Heart left ventricle (tissue), 16 donors: ENCODE measurements around the gene MAPK8IP3. TPM values are rescaled to one million over a fixed set of nuclear protein-coding genes. Genes with fewer than 3 reads are reported as not detected.

Experiments used
- ATAC-seq, 4 donors: fragments of 200-7000 bp; cut with Tn5 transposase; one replicate each; pipeline ENCODE4 v1.9.1; 2020 to 2022; ENCODE audit warnings: moderate library complexity in 4 of 4, mild to moderate bottlenecking in 3 of 4, moderate number of reproducible peaks in 1 of 4
- DNase-seq, 5 donors: peaks; one replicate each; pipeline ENCODE4 v3.0.0-alpha.2; 2020
- H3K27ac ChIP-seq, 12 donors: fragments of 200-600 bp; sonication (generic) in 4 of 12; one replicate each; pipeline versions ENCODE4 v1.5.0 to v1.8.0; 2016 to 2022; ENCODE audit warnings: mild to moderate bottlenecking in 2 of 12
- H3K27me3 ChIP-seq, 9 donors: fragments of 200-600 bp; sonication (generic) in 2 of 9; one replicate each; pipeline versions ENCODE4 v1.5.1 to v1.8.0; 2016 to 2022; ENCODE audit warnings: mild to moderate bottlenecking in 3 of 9
- H3K36me3 ChIP-seq, 9 donors: fragments of 200-600 bp; sonication (generic) in 2 of 9; one replicate each; pipeline versions ENCODE4 v1.5.0 to v1.8.0; 2018 to 2022; ENCODE audit warnings: mild to moderate bottlenecking in 2 of 9
- H3K4me1 ChIP-seq, 12 donors: fragments of 200-600 bp; sonication (generic) in 4 of 12; one replicate each; pipeline versions ENCODE4 v1.5.0 to v1.8.0; 2016 to 2022; ENCODE audit warnings: mild to moderate bottlenecking in 3 of 12
- H3K4me3 ChIP-seq, 12 donors: fragments of 200-600 bp; sonication (generic) in 4 of 12; one replicate each; pipeline versions ENCODE4 v1.5.0 to v1.8.0; 2017 to 2022; ENCODE audit warnings: mild to moderate bottlenecking in 9 of 12, moderate library complexity in 4 of 12
- H3K9me3 ChIP-seq, 12 donors: fragments of 200-600 bp; sonication (generic) in 4 of 12; one replicate each; pipeline versions ENCODE4 v1.5.0 to v1.8.0; 2016 to 2022; ENCODE audit warnings: mild to moderate bottlenecking in 1 of 12
- POLR2A ChIP-seq, 2 donors: fragments of 450-650 bp; IDR thresholded peaks; one replicate each; pipeline ENCODE4 v1.6.1; 2017; ENCODE audit warnings: antibody characterized with exemption in 2 of 2, mild to moderate bottlenecking in 2 of 2, moderate library complexity in 2 of 2
- WGBS, 4 donors: extraction: QIAGEN DNeasy Blood & Tissue Kit in 2 of 4; methylation state at CpG; one replicate each; pipeline versions ENCODE4 v1.1.5 to v1.1.7; 2013 to 2018; 5-methylcytosine and 5-hydroxymethylcytosine counted together
- intact Hi-C, 10 donors: fragments of 100-400 bp; cut with DNase I; formaldehyde crosslinking; loops; one replicate each; pipeline versions ENCODE4 v1.11.1 to v1.14.2; 2022
- polyA plus RNA-seq, 2 donors: library from polyadenylated mRNA; stranded (reverse); fragments of 200-250 nt; gene quantifications; one replicate each; pipeline ENCODE4 v1.2.3, GENCODE V29; 2013
- total RNA-seq, 9 donors: library from RNA; depleted of rRNA in 2 of 9; stranded (reverse); fragments of >200 nt in 2 of 9; fragmentation: NEBNext Ultra II Directional in 3 of 9; extraction: Animal tissue kit (Norgen Biotek cat#: 25700) in 3 of 9; gene quantifications; one replicate each; pipeline versions ENCODE4 v1.1.0 to v1.2.4, GENCODE V29; 2016 to 2023
- TF ChIP-seq, protein P1 (sequence below), 12 donors: fragments of 200-600 bp; sonication (generic) in 4 of 12; IDR thresholded peaks; one replicate each; pipeline versions ENCODE4 v1.5.0 to v1.8.0; 2018 to 2022; ENCODE audit warnings: antibody characterized with exemption in 12 of 12, mild to moderate bottlenecking in 5 of 12
- donor health status: ischemic (EF 13 %, LVEDD 7.1; RV severe dilation, severe dysfunction).
- donor health status: healthy with polysubstance abuse.
- donor health status: DM: no; HTN: yes; CAD: no.
- donor health status: DM: no; HTN: no; CAD: no.
- donor health status: ischemic (EF 25% LVEDD 6.9; RV normal size, moderate dysfunction).
- donor health status: ischemic (EF 25% LVEDD 5.7; RV mildly dilated, moderate dysfunction).
- donor health status: healthy.
- donor health status: DM: yes; HTN: yes; CAD: no.
- donor health status: ischemic (EF 35%, LVEDD 5.7; RV mildly dilated, moderate dysfunction).
- donor health status: nonischemic (EF 11% LVEDD 7.7; RV severe dilation, severe dysfunction).
- donor health status: DM: yes; HTN: yes; CAD: no.
- donor health status: PGD.
- donor health status: ischemic (EF 29% LVEDD 5.4; RV normal size, mild dysfunction).
- donor health status: nonischemic (EF 23%, LVEDD 6.1; RV moderate dilation, normal function).

MAPK8IP3 gene
- total and polyA plus RNA-seq, 11 donors = 29.5 to 71.3 (median 63.1) TPM

DNA sequence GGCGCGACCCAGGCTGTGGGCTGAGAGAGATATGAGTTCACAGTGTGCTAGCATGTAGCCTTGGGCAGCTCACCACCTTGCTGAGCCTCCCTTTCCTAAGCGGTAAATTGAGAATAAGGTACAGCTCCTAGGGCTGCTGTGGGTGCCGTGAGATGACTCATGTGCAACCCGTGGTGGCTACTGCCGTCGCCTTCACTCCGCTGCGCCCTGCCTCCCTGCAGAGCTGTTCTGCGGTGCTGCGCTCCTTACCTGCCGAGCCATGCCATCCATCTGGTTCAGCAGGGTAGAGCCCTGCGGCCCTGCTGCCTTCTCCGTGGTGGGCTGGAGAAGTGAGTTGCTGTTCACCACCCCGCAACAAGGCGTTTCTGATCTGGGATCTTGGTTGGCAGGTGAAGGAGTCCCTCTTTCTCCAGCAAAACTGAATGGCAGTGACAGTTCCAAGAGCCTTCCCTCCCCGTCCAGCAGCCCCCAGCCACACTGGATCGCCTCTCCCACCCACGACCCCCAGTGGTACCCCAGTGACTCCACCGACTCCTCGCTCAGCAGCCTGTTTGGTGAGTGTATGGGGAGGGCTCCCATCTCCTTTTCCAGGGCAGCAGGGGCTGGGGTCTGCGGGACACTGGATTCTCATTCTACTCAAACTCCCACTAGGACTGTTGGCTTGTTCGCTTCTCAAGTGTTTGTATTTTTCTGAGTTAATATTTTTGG is 37.2 kb upstream of the MAPK8IP3 start:
- intact Hi-C loops = no loop called here
- DNase-seq = peak in 1 of 5 donors; percentile 30
- no peak for ATAC-seq
- Histone ChIP-seq H3K4me3 (no peak overlapping the region), H3K9me3 (no peaks in the 10 kb centered on the region), H3K36me3 (peaks cover 4 to 97% (median 95%) of the 10 kb centered on the region in 9 donors), H3K27me3 (no peaks in the 10 kb centered on the region), H3K4me1 (no peaks in the 10 kb centered on the region), H3K27ac (no peak overlapping the region)
- 94 to 97% (median 97%) methylated on average over 11 to 23 of the region's 23 CpGs for WGBS, 4 donors
- TF ChIP-seq, protein P1, sequence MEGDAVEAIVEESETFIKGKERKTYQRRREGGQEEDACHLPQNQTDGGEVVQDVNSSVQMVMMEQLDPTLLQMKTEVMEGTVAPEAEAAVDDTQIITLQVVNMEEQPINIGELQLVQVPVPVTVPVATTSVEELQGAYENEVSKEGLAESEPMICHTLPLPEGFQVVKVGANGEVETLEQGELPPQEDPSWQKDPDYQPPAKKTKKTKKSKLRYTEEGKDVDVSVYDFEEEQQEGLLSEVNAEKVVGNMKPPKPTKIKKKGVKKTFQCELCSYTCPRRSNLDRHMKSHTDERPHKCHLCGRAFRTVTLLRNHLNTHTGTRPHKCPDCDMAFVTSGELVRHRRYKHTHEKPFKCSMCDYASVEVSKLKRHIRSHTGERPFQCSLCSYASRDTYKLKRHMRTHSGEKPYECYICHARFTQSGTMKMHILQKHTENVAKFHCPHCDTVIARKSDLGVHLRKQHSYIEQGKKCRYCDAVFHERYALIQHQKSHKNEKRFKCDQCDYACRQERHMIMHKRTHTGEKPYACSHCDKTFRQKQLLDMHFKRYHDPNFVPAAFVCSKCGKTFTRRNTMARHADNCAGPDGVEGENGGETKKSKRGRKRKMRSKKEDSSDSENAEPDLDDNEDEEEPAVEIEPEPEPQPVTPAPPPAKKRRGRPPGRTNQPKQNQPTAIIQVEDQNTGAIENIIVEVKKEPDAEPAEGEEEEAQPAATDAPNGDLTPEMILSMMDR (IDR thresholded peaks at IDR 0.05) = no peak
- TF ChIP-seq POLR2A (IDR thresholded peaks at IDR 0.05) = no peak

DNA sequence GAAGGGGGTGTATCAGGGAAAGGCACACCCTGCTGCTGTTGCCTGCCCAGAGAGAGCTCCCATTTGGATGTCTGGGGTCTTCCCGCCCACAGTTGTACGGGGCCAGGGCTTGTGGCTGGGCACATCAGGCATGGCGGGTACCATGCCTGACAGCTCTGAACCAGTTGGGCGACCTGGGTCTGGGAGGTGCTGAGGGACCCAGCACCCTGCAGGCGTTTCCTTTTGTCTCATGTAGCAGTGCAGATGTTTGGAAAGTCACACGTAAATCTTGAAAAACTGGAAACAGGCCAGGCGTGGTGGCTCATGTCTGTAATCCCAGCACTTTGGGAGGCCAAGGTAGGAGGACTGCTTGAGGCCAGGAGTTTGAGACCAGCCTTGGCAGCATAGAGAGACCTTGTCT is 36.3 kb upstream of the MAPK8IP3 start:
- Histone ChIP-seq H3K4me3 (no peak overlapping the region), H3K9me3 (no peaks in the 10 kb centered on the region), H3K4me1 (no peaks in the 10 kb centered on the region), H3K27ac (no peak overlapping the region), H3K27me3 (no peaks in the 10 kb centered on the region), H3K36me3 (peaks cover 4 to 97% (median 95%) of the 10 kb centered on the region in 9 donors)
- DNase-seq (peak in 1 of 5 donors; percentile 31), ATAC-seq (no peak)
- intact Hi-C loops = loop anchor here in 1 of 10 donors (10.0 kb wide), 1 partner anchor 175 kb away; the partner anchor contains the start of gene TELO2
- 92 to 98% (median 93%) methylated on average over 6 to 7 of the region's 7 CpGs for WGBS, 4 donors
- TF ChIP-seq, protein P1 (IDR thresholded peaks at IDR 0.05) = no peak
- TF ChIP-seq POLR2A (IDR thresholded peaks at IDR 0.05) = no peak

DNA sequence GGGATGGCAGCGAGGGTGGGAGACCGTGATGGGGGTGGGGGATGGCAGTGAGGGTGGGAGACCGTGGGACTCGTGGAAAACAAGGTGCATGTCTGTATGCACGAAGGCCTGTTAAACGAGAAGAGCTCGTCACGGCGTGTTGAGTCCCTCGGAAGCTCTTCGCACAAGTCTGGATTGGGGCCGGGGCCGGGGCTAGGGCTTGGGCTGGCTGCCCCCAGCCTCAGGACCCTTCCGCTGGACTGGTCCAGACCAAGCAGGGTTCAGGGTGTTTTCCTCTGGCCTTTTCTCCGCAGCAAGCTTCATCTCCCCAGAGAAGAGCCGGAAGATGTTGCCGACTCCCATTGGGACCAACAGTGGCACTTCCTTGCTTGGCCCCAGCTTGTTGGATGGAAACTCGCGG is 35.6 kb upstream of the MAPK8IP3 start:
- DNase-seq (peak in 1 of 5 donors; percentile 37), ATAC-seq (no peak)
- Histone ChIP-seq H3K36me3 (peaks cover 4 to 97% (median 95%) of the 10 kb centered on the region in 9 donors), H3K9me3 (no peaks in the 10 kb centered on the region), H3K4me3 (no peak overlapping the region), H3K27me3 (no peaks in the 10 kb centered on the region), H3K4me1 (no peaks in the 10 kb centered on the region), H3K27ac (no peak overlapping the region)
- no peak for TF ChIP-seq POLR2A (IDR thresholded peaks at IDR 0.05)
- TF ChIP-seq, protein P1 (IDR thresholded peaks at IDR 0.05) = no peak
- 93 to 95% (median 94%) methylated on average over 17 to 19 of the region's 19 CpGs for WGBS, 4 donors
- intact Hi-C loops = loop anchor here in 1 of 10 donors (10.0 kb wide), 1 partner anchor 176 kb away; the partner anchor contains the start of gene TELO2

DNA sequence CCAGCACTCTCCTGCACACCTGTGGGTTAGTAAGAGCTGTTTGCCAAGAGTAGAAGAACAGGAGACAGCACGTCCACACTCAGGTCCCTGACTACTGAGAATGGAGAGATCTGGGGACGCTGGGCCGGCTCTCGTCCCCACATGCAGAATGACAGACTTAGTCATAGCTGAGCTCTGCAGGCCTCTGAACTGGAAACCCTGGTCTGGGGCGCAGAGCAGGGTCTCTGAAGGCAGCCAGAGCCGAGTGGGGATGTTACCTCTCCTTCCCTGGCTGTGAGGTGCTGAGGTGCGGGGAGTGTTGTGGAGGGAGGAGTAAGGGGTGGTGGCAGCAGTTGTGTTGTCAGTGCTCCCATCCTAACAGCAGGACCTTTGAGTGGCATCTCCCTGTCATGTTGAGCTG is 35.1 kb upstream of the MAPK8IP3 start:
- no peaks in the 10 kb centered on the region for H3K27me3 ChIP-seq
- no peak for ATAC-seq
- peaks cover 4 to 97% (median 95%) of the 10 kb centered on the region in 9 donors for H3K36me3 ChIP-seq
- TF ChIP-seq, protein P1 (IDR thresholded peaks at IDR 0.05) = no peak
- no peak for TF ChIP-seq POLR2A (IDR thresholded peaks at IDR 0.05)
- H3K27ac ChIP-seq = no peak overlapping the region
- no peak for DNase-seq
- WGBS, 4 donors = 92 to 96% (median 95%) methylated on average over 7 of the region's 7 CpGs
- intact Hi-C loops = loop anchor here in 1 of 10 donors (10.0 kb wide), 1 partner anchor 176 kb away; the partner anchor contains the start of gene TELO2
- no peak overlapping the region for H3K4me3 ChIP-seq
- H3K4me1 ChIP-seq = no peaks in the 10 kb centered on the region
- no peaks in the 10 kb centered on the region for H3K9me3 ChIP-seq
